Measurements from ENCODE around the gene FBRSL1.

Gene FBRSL1

GRCh38 chr12:132482771-132483170, 7.2 kb upstream of the FBRSL1 start:
- in situ Hi-C loops (cut with HindIII; ENCODE audit: low sequenced_read_pairs): no loop called here

DNA sequence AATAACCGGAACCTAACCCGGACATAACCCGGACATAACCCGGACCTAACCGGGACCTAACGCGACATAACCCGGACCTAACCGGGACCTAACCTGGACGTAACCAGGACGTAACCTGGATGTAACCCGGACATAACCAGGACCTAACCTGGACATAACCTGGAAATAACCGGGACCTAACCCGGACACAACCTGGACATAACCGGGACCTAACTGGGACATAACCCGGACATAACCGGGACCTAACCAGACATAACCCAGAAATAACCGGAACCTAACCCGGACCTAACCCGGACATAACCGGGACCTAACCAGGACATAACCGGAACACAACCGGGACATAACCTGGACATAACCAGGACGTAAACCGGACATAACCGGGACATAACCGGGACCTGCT, 6.7 kb upstream of the FBRSL1 start:
- in situ Hi-C loops (cut with HindIII; ENCODE audit: low sequenced_read_pairs): no loop called here

DNA sequence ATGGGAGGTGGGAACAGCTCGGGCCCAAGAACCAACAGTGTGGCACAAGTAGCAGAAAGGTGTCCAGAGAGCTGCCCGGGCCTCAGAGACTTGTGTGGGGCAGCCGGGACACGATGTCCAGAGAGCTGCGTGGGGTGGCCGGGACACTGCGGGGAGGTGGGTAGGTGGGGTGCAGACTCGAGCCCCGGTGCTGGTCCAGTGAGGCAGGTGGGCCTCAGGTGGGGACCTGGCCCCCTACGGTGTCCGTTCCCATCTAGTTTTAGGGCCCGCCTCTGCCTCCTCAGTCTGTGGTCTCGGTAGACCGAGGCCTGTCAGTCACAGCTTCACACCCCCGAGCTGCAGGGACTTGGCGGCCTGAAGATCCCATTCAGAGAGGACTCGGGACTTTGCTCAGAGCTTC, 6.3 kb upstream of the FBRSL1 start:
- in situ Hi-C loops (cut with HindIII; ENCODE audit: low sequenced_read_pairs): no loop called here

- in situ Hi-C loops (cut with HindIII; ENCODE audit: low sequenced_read_pairs): no loop called here
These were observed 5.6 kb upstream of the FBRSL1 start for GRCh38 chr12:132484183-132484890.

GRCh38 chr12:132484891-132485441, 5.0 kb upstream of the FBRSL1 start:
- in situ Hi-C loops (cut with HindIII; ENCODE audit: low sequenced_read_pairs): no loop called here

DNA sequence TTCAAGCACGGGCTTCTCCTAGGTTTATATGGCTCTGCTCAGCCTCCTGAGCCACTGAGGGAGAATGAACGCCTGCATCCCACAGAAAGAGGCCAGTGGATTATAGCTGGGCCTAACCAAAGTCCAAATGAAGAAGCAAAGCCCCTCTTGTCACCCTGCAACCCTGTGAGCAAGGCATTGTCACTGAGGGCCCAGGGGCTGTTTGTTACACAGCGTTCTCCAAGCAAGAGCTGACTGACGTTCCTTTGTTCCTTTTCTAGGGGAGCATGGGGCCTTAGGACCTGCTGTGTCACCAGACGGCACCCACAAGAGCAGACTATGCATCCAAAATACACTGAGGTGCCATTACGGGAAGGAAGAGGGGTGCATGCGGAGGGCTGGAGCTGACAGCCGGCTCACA, 4.3 kb upstream of the FBRSL1 start:
- in situ Hi-C loops (cut with HindIII; ENCODE audit: low sequenced_read_pairs): no loop called here

GRCh38 chr12:132486168-132486567, 3.8 kb upstream of the FBRSL1 start:
- in situ Hi-C loops (cut with HindIII; ENCODE audit: low sequenced_read_pairs): no loop called here

DNA sequence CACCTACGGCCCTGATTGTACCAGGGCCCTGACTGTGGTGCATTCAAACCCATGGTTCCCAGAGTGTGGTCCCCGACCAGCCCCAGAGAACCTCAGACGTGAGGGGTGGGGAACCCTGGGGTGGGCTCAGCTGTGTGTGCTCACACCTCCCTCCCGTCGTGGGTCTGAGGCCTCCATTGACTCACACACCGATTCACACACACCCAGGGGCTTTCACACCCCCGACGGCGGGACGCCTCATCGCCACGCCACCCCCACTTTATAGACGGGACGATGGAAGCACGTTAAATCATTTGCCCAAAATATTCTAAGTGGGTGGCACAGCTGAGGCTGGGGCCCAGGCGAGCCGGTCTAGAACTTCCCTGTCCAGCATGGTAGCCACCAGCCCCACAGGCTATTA, 3.4 kb upstream of the FBRSL1 start:
- in situ Hi-C loops (cut with HindIII; ENCODE audit: low sequenced_read_pairs): no loop called here

- in situ Hi-C loops (cut with HindIII; ENCODE audit: low sequenced_read_pairs): no loop called here
These were observed 2.6 kb upstream of the FBRSL1 start for GRCh38 chr12:132487311-132487741.

DNA sequence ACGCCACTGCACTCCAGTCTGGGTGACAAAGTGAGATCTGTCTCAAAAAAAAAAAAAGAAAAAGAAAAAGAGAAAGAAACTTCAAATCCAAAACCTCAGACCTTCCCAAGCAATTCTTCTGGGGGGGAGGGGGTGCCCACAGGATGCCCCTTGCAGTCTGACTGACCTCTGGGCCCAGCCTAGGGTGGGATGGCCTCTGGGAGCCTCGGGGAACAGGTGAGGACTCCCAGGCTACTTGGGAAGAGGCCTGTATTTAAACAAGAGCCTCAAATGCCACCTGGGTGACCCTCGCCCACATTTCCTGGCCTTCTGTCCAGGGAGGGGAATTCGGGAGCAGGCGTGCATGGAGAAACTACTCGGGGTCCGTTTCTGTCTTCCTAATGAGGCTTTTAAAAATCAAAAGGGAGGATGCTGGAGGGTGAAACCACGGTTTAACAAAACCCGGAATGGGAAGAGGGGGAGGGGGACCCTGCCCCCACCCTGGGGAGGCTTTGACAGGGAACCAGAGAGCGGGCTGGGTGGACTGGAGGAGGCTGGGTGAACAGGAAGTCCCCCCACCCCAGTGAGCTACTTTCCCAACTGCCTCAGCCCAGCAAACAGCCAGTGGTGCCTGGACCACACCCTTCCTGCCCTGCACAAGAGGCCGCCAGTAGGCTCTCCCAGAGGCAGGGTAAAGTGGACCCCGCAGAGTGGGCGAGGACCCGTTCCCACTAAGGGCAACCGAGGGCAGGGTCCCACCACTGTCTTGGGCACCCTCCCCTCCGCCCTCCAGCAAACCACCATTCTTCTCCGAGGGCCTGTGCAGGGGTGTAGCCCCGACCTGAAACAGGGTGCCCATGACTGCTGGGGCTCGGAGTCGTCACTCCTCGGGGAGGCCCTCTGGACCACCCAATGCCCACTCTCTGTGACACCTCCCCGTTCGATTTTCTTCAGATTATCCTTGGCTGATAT, 1.5 kb upstream of the FBRSL1 start:
- in situ Hi-C loops (cut with HindIII; ENCODE audit: low sequenced_read_pairs): no loop called here

DNA sequence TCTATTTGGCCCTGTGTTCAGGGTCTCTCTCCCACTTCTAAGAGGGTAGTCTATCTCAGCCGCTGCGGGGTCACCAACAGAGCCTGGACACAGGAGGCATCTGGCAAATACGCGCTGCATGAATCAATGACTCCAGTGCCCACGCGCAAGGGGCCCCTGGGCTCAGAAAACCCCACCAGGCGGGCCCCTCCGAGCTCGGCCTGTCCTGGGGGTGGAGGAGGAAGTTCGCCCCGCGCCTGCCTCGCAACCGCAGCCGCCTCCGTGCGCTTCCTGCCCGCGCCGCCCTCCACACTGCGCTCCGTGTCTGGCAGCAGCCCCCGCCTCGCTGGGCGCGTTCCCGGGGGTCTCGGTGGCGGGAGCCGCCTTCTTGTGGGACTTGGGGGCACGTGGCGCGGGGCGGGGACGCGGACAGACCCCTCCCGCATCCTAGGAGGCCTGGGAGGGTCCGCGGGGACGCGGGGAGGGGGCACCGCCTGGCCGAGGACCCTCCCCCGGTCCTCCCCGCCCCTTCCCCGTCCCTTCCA, 811 bp upstream of the FBRSL1 start:
- in situ Hi-C loops (cut with HindIII; ENCODE audit: low sequenced_read_pairs): no loop called here

DNA sequence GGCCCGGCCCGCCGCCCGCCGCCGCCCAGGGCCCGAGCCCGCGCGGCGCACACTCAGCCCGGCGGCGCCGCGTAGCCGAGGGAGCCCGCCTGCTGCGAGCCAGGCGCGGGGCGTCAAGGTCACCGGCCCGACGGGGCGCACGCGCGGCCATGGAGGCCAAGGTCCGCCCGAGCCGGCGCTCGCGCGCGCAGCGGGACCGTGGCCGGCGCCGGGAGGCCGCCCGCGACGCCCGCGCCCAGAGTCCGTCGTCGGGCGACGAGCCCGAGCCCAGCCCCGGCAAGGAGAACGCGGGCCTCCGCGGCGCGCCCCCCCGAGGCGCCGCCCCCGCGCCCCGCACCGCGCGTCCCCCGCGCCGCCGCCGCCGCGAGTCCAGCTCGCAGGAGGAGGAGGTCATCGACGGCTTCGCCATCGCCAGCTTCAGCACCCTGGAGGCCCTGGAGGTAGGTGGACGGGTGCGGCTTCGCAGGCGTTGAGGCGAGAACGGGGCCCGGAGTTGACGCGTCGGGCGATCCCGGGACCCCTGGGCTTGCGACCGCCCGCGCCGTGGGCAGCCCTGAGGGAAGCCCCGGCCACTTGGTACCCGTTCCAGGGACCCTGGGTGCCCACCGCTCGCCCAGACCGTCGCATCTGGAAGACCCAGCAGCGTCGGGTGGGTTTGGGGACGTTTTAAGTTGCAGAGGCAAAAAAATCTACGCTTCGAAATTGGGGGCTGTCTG, 629 bp downstream of the FBRSL1 start:
- in situ Hi-C loops (cut with HindIII; ENCODE audit: low sequenced_read_pairs): no loop called here

DNA sequence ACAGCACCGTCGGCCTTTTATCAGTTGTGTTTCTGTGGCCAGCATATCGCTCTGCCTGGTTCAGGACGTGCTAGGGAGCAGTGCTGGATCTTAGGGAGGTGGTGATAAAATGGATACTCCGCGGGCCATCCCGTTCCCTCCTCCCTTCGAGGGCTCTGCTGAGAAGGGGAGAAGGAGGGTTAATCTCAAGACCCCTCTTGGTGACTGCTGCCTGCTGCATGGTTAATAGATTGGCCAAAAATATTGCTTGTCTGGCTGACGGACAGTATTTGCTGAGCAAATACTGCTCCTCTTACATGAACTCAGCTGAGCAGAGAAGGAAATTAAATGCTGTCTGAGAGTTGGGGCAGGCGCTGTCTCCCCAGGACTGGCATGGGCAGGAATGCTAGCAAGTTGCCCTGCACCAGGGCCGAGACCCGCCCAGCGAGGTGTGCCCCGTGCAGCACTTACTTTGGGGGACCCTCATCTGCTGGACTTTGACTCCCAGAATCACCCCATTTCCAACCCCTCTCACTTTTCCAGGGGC, 1.2 kb downstream of the FBRSL1 start:
- in situ Hi-C loops (cut with HindIII; ENCODE audit: low sequenced_read_pairs): no loop called here

GRCh38 chr12:132491761-132492378, 1.9 kb downstream of the FBRSL1 start:
- in situ Hi-C loops (cut with HindIII; ENCODE audit: low sequenced_read_pairs): no loop called here

GRCh38 chr12:132492522-132492921, 2.6 kb downstream of the FBRSL1 start:
- in situ Hi-C loops (cut with HindIII; ENCODE audit: low sequenced_read_pairs): no loop called here

DNA sequence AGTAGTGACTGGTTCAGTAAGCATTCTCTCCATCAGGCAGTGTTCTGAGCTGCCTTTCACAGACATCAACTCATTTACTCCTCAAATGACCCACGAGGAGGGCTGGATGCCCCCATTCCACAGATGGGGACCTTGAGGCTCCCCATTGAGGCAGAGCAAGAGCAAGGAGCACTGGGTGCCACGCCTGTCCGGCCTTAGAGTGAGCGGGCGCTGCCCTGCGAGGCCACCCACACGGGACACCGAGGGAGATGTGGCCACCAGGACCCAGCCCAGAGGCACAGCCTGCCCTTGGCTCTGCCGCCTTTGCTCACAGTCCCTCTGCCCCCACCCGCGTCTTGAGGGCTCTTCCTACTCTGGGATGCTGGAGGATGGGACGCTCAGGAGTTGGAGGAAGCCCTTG, 3.0 kb downstream of the FBRSL1 start:
- in situ Hi-C loops (cut with HindIII; ENCODE audit: low sequenced_read_pairs): no loop called here

- in situ Hi-C loops (cut with HindIII; ENCODE audit: low sequenced_read_pairs): no loop called here
These were observed 3.7 kb downstream of the FBRSL1 start for GRCh38 chr12:132493482-132494178.

GRCh38 chr12:132494294-132495164, 4.6 kb downstream of the FBRSL1 start:
- in situ Hi-C loops (cut with HindIII; ENCODE audit: low sequenced_read_pairs): no loop called here

GRCh38 chr12:132495165-132495544, 5.2 kb downstream of the FBRSL1 start:
- in situ Hi-C loops (cut with HindIII; ENCODE audit: low sequenced_read_pairs): no loop called here

Data from DLD1 (cell line).